ENCODE results near the gene BANP.
A peak's percentile ranks its signal among the peaks of the same experiment; 100 is the strongest.
"Not testable (repeated sequence)": the region's sequence is repeated elsewhere in the genome, so short reads cannot be mapped to it uniquely, and the experiment has no call there.

BANP gene

GRCh38 chr16:87950765-87951551, at the start of gene BANP:
Gene BANP (plus strand): TSS chr16:87951434. CDS start chr16:87975116, 23,682 bp downstream.
- peak; percentile 100 for DNase-seq

- DNase-seq, result not testable (repeated sequence)
Measured at GRCh38 chr16:87904963-87905362, 46.3 kb upstream of the BANP start.

GRCh38 chr16:87905521-87905920, 45.7 kb upstream of the BANP start:
- not testable (repeated sequence) for DNase-seq

- DNase-seq, result not testable (repeated sequence)
Measured at GRCh38 chr16:87908101-87908500, 43.1 kb upstream of the BANP start.

- peak; percentile 82 for DNase-seq
Measured at GRCh38 chr16:87909203-87909935, 41.9 kb upstream of the BANP start.

- DNase-seq, result not testable (repeated sequence)
Measured at GRCh38 chr16:87911106-87911763, 40.0 kb upstream of the BANP start.

- DNase-seq, result peak; percentile 23
Measured at GRCh38 chr16:87912691-87913090, 38.5 kb upstream of the BANP start.

- not testable (repeated sequence) for DNase-seq
Measured at GRCh38 chr16:87914021-87914725, 37.1 kb upstream of the BANP start.

- no peak for DNase-seq
Measured at GRCh38 chr16:87914812-87915211, 36.4 kb upstream of the BANP start.

- DNase-seq, result no peak
Measured at GRCh38 chr16:87917503-87917902, 33.7 kb upstream of the BANP start.

GRCh38 chr16:87918338-87918737, 32.9 kb upstream of the BANP start:
- DNase-seq, result no peak

GRCh38 chr16:87918866-87919680, 32.2 kb upstream of the BANP start:
- DNase-seq, result no peak

- DNase-seq, result no peak
Measured at GRCh38 chr16:87919681-87919994, 31.6 kb upstream of the BANP start.

GRCh38 chr16:87921236-87921773, 29.9 kb upstream of the BANP start:
- DNase-seq, result no peak

- no peak for DNase-seq
Measured at GRCh38 chr16:87922250-87922871, 28.9 kb upstream of the BANP start.

- DNase-seq, result no peak
Measured at GRCh38 chr16:87924041-87924810, 27.0 kb upstream of the BANP start.

- DNase-seq, result no peak
Measured at GRCh38 chr16:87924811-87925670, 26.2 kb upstream of the BANP start.

GRCh38 chr16:87926246-87927194, 24.7 kb upstream of the BANP start:
- peak; percentile 38 for DNase-seq
